ENCODE measurements around the gene JADE3. TPM values are rescaled to one million over a fixed set of nuclear protein-coding genes. Genes with fewer than 3 reads are reported as not detected.

Gene JADE3
- polyA plus RNA-seq, 1 donor (not counting 4 experiments of a cell fraction or from before 2014, with no cell fraction given), result 8.2 TPM

DNA sequence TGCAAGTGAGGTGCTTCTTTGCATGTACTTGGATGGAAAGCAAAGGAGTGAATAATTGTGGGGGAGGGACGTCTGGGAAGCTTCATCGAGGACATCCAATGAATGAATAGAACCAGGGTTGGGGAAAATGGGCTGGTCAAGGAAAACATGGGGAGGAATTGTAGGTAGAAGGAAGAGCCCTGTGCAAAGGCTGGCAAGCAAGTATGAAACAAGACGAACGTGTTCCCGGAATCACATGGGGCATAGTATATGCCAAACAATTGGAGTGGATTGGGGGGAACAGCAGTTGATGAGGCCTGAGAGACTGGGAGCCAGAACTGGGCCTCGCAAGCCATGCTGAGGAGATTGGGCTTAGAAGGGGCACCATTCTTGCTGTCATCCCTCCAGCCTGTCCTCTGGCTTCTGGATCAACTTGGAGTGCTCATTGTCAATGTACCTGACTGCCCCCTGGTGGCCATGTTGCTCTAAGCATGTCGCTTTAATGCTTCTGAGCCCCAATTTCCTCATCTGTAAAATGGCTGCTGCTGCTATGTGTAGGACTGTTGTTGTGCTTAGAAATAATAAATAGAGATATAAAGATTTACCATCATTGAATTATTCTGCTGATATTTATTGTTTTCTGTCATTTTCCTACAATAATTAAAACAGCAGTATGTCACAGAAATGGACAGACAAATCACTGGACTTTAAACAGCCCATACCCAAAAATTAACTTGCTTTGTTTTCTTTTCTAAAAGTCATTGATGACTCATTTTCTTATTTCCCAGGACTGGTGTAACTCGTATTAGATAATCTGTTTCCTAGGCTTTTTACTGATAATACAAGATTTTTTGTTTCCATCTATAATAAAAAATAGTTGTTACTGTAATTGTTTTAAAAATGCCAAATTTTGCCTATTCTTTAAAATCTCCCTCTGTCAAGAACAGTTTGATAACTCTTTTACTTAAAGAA lies 66.4 kb downstream of the JADE3 start:
- no peaks in the 10 kb centered on the region for H3K27me3 ChIP-seq (ENCODE audit: control insufficient read depth, extremely low read depth, insufficient read depth, low read length)
- no peak overlapping the region for H3K4me3 ChIP-seq (ENCODE audit: control insufficient read depth in 2 of 3, extremely low read depth in 1 of 3, insufficient read depth in 2 of 3, low read depth in 1 of 3, low read length in 3 of 3)
- dilution Hi-C loops (cut with MboI; ENCODE audit: extremely low pct_ligation_motif_present, low sequenced_read_pairs), result no loop called here
- no peaks in the 10 kb centered on the region for H3K36me3 ChIP-seq (ENCODE audit: control insufficient read depth in 2 of 2, extremely low read depth in 1 of 2, insufficient read depth in 2 of 2, low read length in 2 of 2)
- FAIRE-seq, result peak; percentile 56
- peak; percentile 57 for DNase-seq (ENCODE audit: low read depth, low spot score)
- no peaks in the 10 kb centered on the region for H4K20me1 ChIP-seq (ENCODE audit: control insufficient read depth, extremely low read depth, insufficient read depth, low read length)
- peak overlapping the region; percentile 9 for H3K9ac ChIP-seq (ENCODE audit: control insufficient read depth, extremely low read depth, insufficient read depth, low read length)
- H3K4me1 ChIP-seq (ENCODE audit: control insufficient read depth, extremely low read depth, insufficient read depth, low read length), result peaks cover 9% of the 10 kb centered on the region
- H3K27ac ChIP-seq (ENCODE audit: control insufficient read depth, insufficient read depth, low read length), result peak overlapping the region; percentile 58
- H3K79me2 ChIP-seq (ENCODE audit: control insufficient read depth, insufficient read depth, low read length), result no peaks in the 10 kb centered on the region
- H3K9me3 ChIP-seq (ENCODE audit: control insufficient read depth, low read depth, low read length), result no peaks in the 10 kb centered on the region
- TF ChIP-seq EZH2 (IDR thresholded peaks at IDR 0.05; ENCODE audit: low read length), result no peak
- TF ChIP-seq, protein P1, sequence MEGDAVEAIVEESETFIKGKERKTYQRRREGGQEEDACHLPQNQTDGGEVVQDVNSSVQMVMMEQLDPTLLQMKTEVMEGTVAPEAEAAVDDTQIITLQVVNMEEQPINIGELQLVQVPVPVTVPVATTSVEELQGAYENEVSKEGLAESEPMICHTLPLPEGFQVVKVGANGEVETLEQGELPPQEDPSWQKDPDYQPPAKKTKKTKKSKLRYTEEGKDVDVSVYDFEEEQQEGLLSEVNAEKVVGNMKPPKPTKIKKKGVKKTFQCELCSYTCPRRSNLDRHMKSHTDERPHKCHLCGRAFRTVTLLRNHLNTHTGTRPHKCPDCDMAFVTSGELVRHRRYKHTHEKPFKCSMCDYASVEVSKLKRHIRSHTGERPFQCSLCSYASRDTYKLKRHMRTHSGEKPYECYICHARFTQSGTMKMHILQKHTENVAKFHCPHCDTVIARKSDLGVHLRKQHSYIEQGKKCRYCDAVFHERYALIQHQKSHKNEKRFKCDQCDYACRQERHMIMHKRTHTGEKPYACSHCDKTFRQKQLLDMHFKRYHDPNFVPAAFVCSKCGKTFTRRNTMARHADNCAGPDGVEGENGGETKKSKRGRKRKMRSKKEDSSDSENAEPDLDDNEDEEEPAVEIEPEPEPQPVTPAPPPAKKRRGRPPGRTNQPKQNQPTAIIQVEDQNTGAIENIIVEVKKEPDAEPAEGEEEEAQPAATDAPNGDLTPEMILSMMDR (optimal IDR thresholded peaks at IDR 0.05 in 1 of 3, IDR thresholded peaks at IDR 0.05 in 1 of 3, conservative IDR thresholded peaks at IDR 0.05 in 1 of 3; ENCODE audit: extremely low read depth in 1 of 3, insufficient read depth in 2 of 3, low read length in 3 of 3), result peak; percentile 75 to 87 (median 81)
- H3K4me2 ChIP-seq (ENCODE audit: control insufficient read depth, extremely low read depth, insufficient read depth, low read depth, low read length), result peak overlapping the region; percentile 32
- H3K9me1 ChIP-seq (ENCODE audit: control insufficient read depth, extremely low read depth, insufficient read depth, low read length), result no peaks in the 10 kb centered on the region
- no peak overlapping the region for H2AFZ ChIP-seq (ENCODE audit: control insufficient read depth, low read length)

DNA sequence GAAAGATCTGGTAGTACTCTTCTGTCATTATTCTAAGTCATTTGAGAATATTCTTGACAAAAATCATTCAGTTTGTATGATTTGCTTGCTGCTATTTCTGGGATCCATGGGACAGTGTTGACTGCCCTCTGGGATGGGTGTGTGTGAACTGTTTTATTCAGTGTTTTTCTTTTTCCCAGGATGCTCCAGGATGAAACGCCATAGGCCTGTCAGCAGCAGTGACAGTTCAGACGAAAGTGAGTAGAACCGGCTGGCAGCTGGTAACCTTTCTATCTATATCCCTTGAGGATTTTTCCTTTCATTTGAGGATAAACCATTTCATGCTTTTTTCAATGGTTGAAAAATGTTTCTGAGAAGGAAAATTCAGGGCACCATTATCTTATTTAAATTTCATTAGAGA lies 72.5 kb downstream of the JADE3 start:
- H4K20me1 ChIP-seq (ENCODE audit: control insufficient read depth, extremely low read depth, insufficient read depth, low read length), result no peaks in the 10 kb centered on the region
- H3K9me1 ChIP-seq (ENCODE audit: control insufficient read depth, extremely low read depth, insufficient read depth, low read length), result no peaks in the 10 kb centered on the region
- H3K27ac ChIP-seq (ENCODE audit: control insufficient read depth, insufficient read depth, low read length), result no peak overlapping the region
- no peaks in the 10 kb centered on the region for H3K27me3 ChIP-seq (ENCODE audit: control insufficient read depth, extremely low read depth, insufficient read depth, low read length)
- no peak overlapping the region for H3K4me2 ChIP-seq (ENCODE audit: control insufficient read depth, extremely low read depth, insufficient read depth, low read depth, low read length)
- H2AFZ ChIP-seq (ENCODE audit: control insufficient read depth, low read length), result no peak overlapping the region
- TF ChIP-seq EZH2 (IDR thresholded peaks at IDR 0.05; ENCODE audit: low read length), result no peak
- TF ChIP-seq, protein P1 (optimal IDR thresholded peaks at IDR 0.05 in 1 of 3, IDR thresholded peaks at IDR 0.05 in 1 of 3, conservative IDR thresholded peaks at IDR 0.05 in 1 of 3; ENCODE audit: extremely low read depth in 1 of 3, insufficient read depth in 2 of 3, low read length in 3 of 3), result no peak
- no peak for DNase-seq (ENCODE audit: low read depth, low spot score)
- H3K36me3 ChIP-seq (ENCODE audit: control insufficient read depth in 2 of 2, extremely low read depth in 1 of 2, insufficient read depth in 2 of 2, low read length in 2 of 2), result no peaks in the 10 kb centered on the region
- H3K4me1 ChIP-seq (ENCODE audit: control insufficient read depth, extremely low read depth, insufficient read depth, low read length), result no peaks in the 10 kb centered on the region
- H3K4me3 ChIP-seq (ENCODE audit: control insufficient read depth in 2 of 3, extremely low read depth in 1 of 3, insufficient read depth in 2 of 3, low read depth in 1 of 3, low read length in 3 of 3), result no peak overlapping the region
- dilution Hi-C loops (cut with MboI; ENCODE audit: extremely low pct_ligation_motif_present, low sequenced_read_pairs), result no loop called here
- no peak for FAIRE-seq
- no peaks in the 10 kb centered on the region for H3K79me2 ChIP-seq (ENCODE audit: control insufficient read depth, insufficient read depth, low read length)
- no peaks in the 10 kb centered on the region for H3K9me3 ChIP-seq (ENCODE audit: control insufficient read depth, low read depth, low read length)
- H3K9ac ChIP-seq (ENCODE audit: control insufficient read depth, extremely low read depth, insufficient read depth, low read length), result no peak overlapping the region

All from keratinocyte (primary cell).